Neural cell (in vitro differentiated cells): ENCODE data around the gene EPB41. TPM values are rescaled to one million over a fixed set of nuclear protein-coding genes. Genes with fewer than 3 reads are reported as not detected.

ENCODE experiments used
- H2AFZ ChIP-seq: fragments of 200-600, 300-800 bp; sonication (generic), shearing (Covaris generic); 2 replicates; pipeline ENCODE4 v1.6.0; 2014; ENCODE audit warnings: low read depth, mild to moderate bottlenecking, antibody characterized with exemption, low read length, moderate library complexity
- H3F3A ChIP-seq: fragments of 200-600 bp; shearing (Covaris generic); 2 replicates; pipeline ENCODE4 v1.6.1; 2016; ENCODE audit warnings: mild to moderate bottlenecking, moderate library complexity, mixed read lengths, antibody characterized with exemption, low read length; ENCODE audit not compliant: insufficient read depth, poor library complexity, severe bottlenecking
- H3K27ac ChIP-seq: fragments of 200-600, 300-800 bp; sonication (generic), shearing (Covaris generic); 2 replicates; pipeline ENCODE4 v1.5.1; 2014; ENCODE audit warnings: mild to moderate bottlenecking, low read length, moderate library complexity
- H3K27me3 ChIP-seq: fragments of 300-800, 200-600 bp; sonication (generic), shearing (Covaris generic); 2 replicates; pipeline ENCODE4 v1.6.0; 2014; ENCODE audit warnings: mild to moderate bottlenecking, low read depth, low read length, moderate library complexity; ENCODE audit not compliant: insufficient read depth
- H3K36me3 ChIP-seq: fragments of 300-800, 200-600 bp; sonication (generic), shearing (Covaris generic); 2 replicates; pipeline ENCODE4 v1.5.1; 2014; ENCODE audit warnings: mild to moderate bottlenecking, antibody characterized with exemption, low read length, moderate library complexity; ENCODE audit not compliant: insufficient read depth
- H3K4me2 ChIP-seq: fragments of 300-800, 200-600 bp; sonication (generic), shearing (Covaris generic); 2 replicates; pipeline ENCODE4 v1.6.0; 2014; ENCODE audit warnings: mild to moderate bottlenecking, low read length
- H3K4me3 ChIP-seq: fragments of 300-800, 200-600 bp; sonication (generic), shearing (Covaris generic); 2 replicates; pipeline ENCODE4 v1.5.1; 2014; ENCODE audit warnings: mild to moderate bottlenecking, low read length, moderate library complexity
- H3K79me2 ChIP-seq: fragments of 200-600 bp; shearing (Covaris generic); replicated peaks from 2 replicates; pipeline ENCODE4 v1.6.0; 2014; ENCODE audit warnings: mild to moderate bottlenecking, low read length, moderate library complexity; ENCODE audit not compliant: insufficient read depth
- H3K9ac ChIP-seq: fragments of 300-800, 200-600 bp; sonication (generic), shearing (Covaris generic); 2 replicates; pipeline ENCODE4 v1.6.1; 2016; ENCODE audit warnings: mild to moderate bottlenecking, low read length, mixed read lengths
- H3K9me2 ChIP-seq: fragments of 200-600 bp; shearing (Covaris generic); 2 replicates; pipeline ENCODE4 v1.6.1; 2016; ENCODE audit warnings: mild to moderate bottlenecking, low read length, mixed read lengths; ENCODE audit not compliant: insufficient read depth
- H3K9me3 ChIP-seq: fragments of 200-600, 300-800 bp; sonication (generic), shearing (Covaris generic); 2 replicates; pipeline ENCODE4 v1.6.1; 2016; ENCODE audit warnings: mild to moderate bottlenecking, mixed run types, low read length, moderate library complexity, mixed read lengths
- H4K20me1 ChIP-seq: fragments of 200-600 bp; shearing (Covaris generic); 2 replicates; pipeline ENCODE4 v1.6.1; 2016; ENCODE audit warnings: mild to moderate bottlenecking, mixed run types; ENCODE audit not compliant: insufficient read depth
- CTCF ChIP-seq: fragments of 450-650 bp; IDR thresholded peaks from 2 replicates; pipeline ENCODE4 v1.5.1; 2014; ENCODE audit warnings: antibody characterized with exemption, mild to moderate bottlenecking, moderate library complexity; ENCODE audit not compliant: poor library complexity, severe bottlenecking
- EP300 ChIP-seq: fragments of 450-650 bp; conservative IDR thresholded peaks from 2 replicates; pipeline ENCODE4 v1.6.1; 2014; ENCODE audit warnings: antibody characterized with exemption, mild to moderate bottlenecking, moderate library complexity; ENCODE audit not compliant: poor library complexity, severe bottlenecking
- EZH2 ChIP-seq: fragments of 200-600, 300-800 bp; shearing (Covaris generic), sonication (generic); IDR thresholded peaks from 2 replicates; pipeline ENCODE4 v1.6.1; 2014; ENCODE audit warnings: antibody characterized with exemption, low read length, borderline replicate concordance, mild to moderate bottlenecking; ENCODE audit not compliant: insufficient read depth, poor library complexity, severe bottlenecking
- MXI1 ChIP-seq: fragments of 450-650 bp; conservative IDR thresholded peaks from 2 replicates; pipeline ENCODE4 v1.6.1; 2014; ENCODE audit warnings: antibody characterized with exemption, mild to moderate bottlenecking; ENCODE audit not compliant: poor library complexity, severe bottlenecking
- POLR2AphosphoS5 ChIP-seq: IDR thresholded peaks from 2 replicates; pipeline ENCODE4 v1.6.1; 2012
- RAD21 ChIP-seq: fragments of 450-650 bp; conservative IDR thresholded peaks from 2 replicates; pipeline ENCODE4 v1.6.1; 2014; ENCODE audit warnings: antibody characterized with exemption, mild to moderate bottlenecking, moderate library complexity
- REST ChIP-seq: IDR thresholded peaks from 2 replicates; pipeline ENCODE4 v1.6.1; 2012; ENCODE audit warnings: borderline replicate concordance
- SMC3 ChIP-seq: fragments of 450-650 bp; conservative IDR thresholded peaks from 2 replicates; pipeline ENCODE4 v1.6.1; 2014; ENCODE audit warnings: antibody characterized with exemption, mild to moderate bottlenecking, moderate library complexity; ENCODE audit not compliant: poor library complexity
- TAF1 ChIP-seq: IDR thresholded peaks from 2 replicates; pipeline ENCODE4 v1.6.1; 2012; ENCODE audit warnings: low read depth
- polyA plus RNA-seq: library from polyadenylated mRNA; depleted of rRNA; stranded (reverse); fragments of >200 nt; gene quantifications from 2 replicates; pipeline ENCODE4 v1.2.3, GENCODE V29; 2014

The EPB41 gene
- polyA plus RNA-seq, 1 donor from 2014 or later: 62.0 TPM

GRCh38 chr1:28895896-28896608, 18.3 kb upstream of the EPB41 start:
- Histone ChIP-seq H2AFZ (no peak overlapping the region), H3F3A (no peaks in the 10 kb centered on the region), H3K9ac (no peak overlapping the region), H3K9me2 (no peaks in the 10 kb centered on the region), H3K79me2 (no peaks in the 10 kb centered on the region), H3K27ac (no peak overlapping the region), H3K36me3 (no peaks in the 10 kb centered on the region), H3K4me2 (no peak overlapping the region), H4K20me1 (no peaks in the 10 kb centered on the region), H3K27me3 (no peaks in the 10 kb centered on the region), H3K4me3 (no peak overlapping the region), H3K9me3 (no peaks in the 10 kb centered on the region)
- no peak for TF ChIP-seq REST
- TF ChIP-seq TAF1: no peak

- no peak for TF ChIP-seq EZH2
- no peak for TF ChIP-seq EP300
- no peak for TF ChIP-seq TAF1
- no peak for TF ChIP-seq POLR2AphosphoS5
- no peak for TF ChIP-seq CTCF
- no peak for TF ChIP-seq RAD21
- no peak for TF ChIP-seq REST
- TF ChIP-seq MXI1: no peak
- no peak for TF ChIP-seq SMC3
- H3K27me3 ChIP-seq: no peaks in the 10 kb centered on the region
- H3K9me3 ChIP-seq: no peaks in the 10 kb centered on the region
These were observed 17.8 kb upstream of the EPB41 start for GRCh38 chr1:28896609-28896986.

More at GRCh38 chr1:28896609-28896986, 17.8 kb upstream of the EPB41 start:
- H3K9me2 ChIP-seq: no peaks in the 10 kb centered on the region
- H3K4me2 ChIP-seq: no peak overlapping the region
- no peaks in the 10 kb centered on the region for H4K20me1 ChIP-seq
- no peak overlapping the region for H3K27ac ChIP-seq
- H3K4me3 ChIP-seq: no peak overlapping the region
- H3K36me3 ChIP-seq: no peaks in the 10 kb centered on the region
- no peaks in the 10 kb centered on the region for H3K79me2 ChIP-seq
- no peak overlapping the region for H3K9ac ChIP-seq
- no peak overlapping the region for H2AFZ ChIP-seq
- H3F3A ChIP-seq: no peaks in the 10 kb centered on the region
